Spleen (tissue), 11 donors: ENCODE data around the gene S100A4. TPM values are rescaled to one million over a fixed set of nuclear protein-coding genes. Genes with fewer than 3 reads are reported as not detected.
"Not testable (repeated sequence)": the region's sequence is repeated elsewhere in the genome, so short reads cannot be mapped to it uniquely, and the experiment has no call there.

Experiments used
- DNase-seq: peaks from one replicate; pipeline ENCODE4 v3.0.0-alpha.2; 2020
- H3K27ac ChIP-seq, 8 donors: fragments of 200-600 bp; sonication (generic) in 7 of 8; 1 replicate in 4 of 8; 2 replicates in 4 of 8; pipeline versions ENCODE4 v1.5.0 to v1.8.0; 2016 to 2021; ENCODE audit warnings: inconsistent platforms in 4 of 8, mild to moderate bottlenecking in 4 of 8, moderate library complexity in 1 of 8
- H3K27me3 ChIP-seq, 7 donors: fragments of 200-600 bp; sonication (generic) in 6 of 7; replicated peaks in 1 of 7; 1 replicate in 4 of 7; 2 replicates in 3 of 7; pipeline versions ENCODE4 v1.5.0 to v1.8.0; 2016 to 2021; ENCODE audit warnings: inconsistent platforms in 3 of 7, mild to moderate bottlenecking in 1 of 7
- H3K36me3 ChIP-seq, 6 donors: fragments of 200-600 bp; sonication (generic) in 5 of 6; 1 replicate in 4 of 6; 2 replicates in 2 of 6; pipeline versions ENCODE4 v1.5.0 to v1.8.0; 2016 to 2021; ENCODE audit warnings: inconsistent platforms in 2 of 6
- H3K4me1 ChIP-seq, 6 donors: fragments of 200-600 bp; sonication (generic) in 5 of 6; 1 replicate in 3 of 6; 2 replicates in 3 of 6; pipeline versions ENCODE4 v1.5.0 to v1.8.0; 2016 to 2021; ENCODE audit warnings: inconsistent platforms in 3 of 6
- H3K4me3 ChIP-seq, 8 donors: fragments of 200-600 bp; sonication (generic) in 7 of 8; 1 replicate in 4 of 8; 2 replicates in 4 of 8; pipeline versions ENCODE4 v1.5.0 to v1.8.0; 2016 to 2021; ENCODE audit warnings: inconsistent platforms in 4 of 8, mild to moderate bottlenecking in 4 of 8, moderate library complexity in 2 of 8
- H3K9me3 ChIP-seq, 8 donors: fragments of 200-600 bp; sonication (generic) in 7 of 8; 1 replicate in 4 of 8; 2 replicates in 4 of 8; pipeline versions ENCODE4 v1.5.0 to v1.8.0; 2016 to 2021; ENCODE audit warnings: inconsistent platforms in 4 of 8
- POLR2A ChIP-seq, 3 donors: fragments of 450-650 bp; IDR thresholded peaks; one replicate each; pipeline ENCODE4 v1.5.1; 2017; ENCODE audit warnings: antibody characterized with exemption in 3 of 3, mild to moderate bottlenecking in 1 of 3
- POLR2AphosphoS5 ChIP-seq, 3 donors: sonication (generic); formaldehyde crosslinking; IDR thresholded peaks; one replicate each; pipeline ENCODE4 v1.5.1; 2017; ENCODE audit warnings: antibody characterized with exemption in 3 of 3
- WGBS, 5 donors: extraction: QIAGEN DNeasy Blood & Tissue Kit in 3 of 5; methylation state at CpG; one replicate each; pipeline versions ENCODE4 v1.1.5 to v1.1.7; 2013 to 2018; 5-methylcytosine and 5-hydroxymethylcytosine counted together
- intact Hi-C: fragments of 100-400 bp; cut with DNase I; formaldehyde crosslinking; loops from one replicate; pipeline ENCODE4 v1.15.0; 2023; ENCODE audit warnings: low total_unique reads
- polyA plus RNA-seq, 3 donors: library from polyadenylated mRNA; stranded (reverse); fragments of 200-250 nt; gene quantifications; one replicate each; pipeline ENCODE4 v1.2.1, GENCODE V29; 2013
- total RNA-seq, 7 donors: library from RNA; depleted of rRNA in 3 of 7; stranded (reverse); fragments of >200 nt in 3 of 7; fragmentation: NEBNext Ultra II Directional in 4 of 7; extraction: Animal tissue kit (Norgen Biotek cat#: 25700) in 4 of 7; gene quantifications; one replicate each; pipeline versions ENCODE4 v1.1.0 to v1.2.1, GENCODE V29; 2016 to 2021
- TF ChIP-seq, protein P1 (sequence below), 11 experiments: fragments of 200-600 bp in 7 of 11; fragments of 450-650 bp in 4 of 11; sonication (generic) in 4 of 11; IDR thresholded peaks in 8 of 11; conservative IDR thresholded peaks in 3 of 11; 1 replicate in 7 of 11; 2 replicates in 4 of 11; pipeline versions ENCODE4 v1.4.0 to v1.8.0; 2016 to 2021; ENCODE audit warnings: antibody characterized with exemption in 11 of 11, inconsistent platforms in 4 of 11, mild to moderate bottlenecking in 1 of 11
- donor health status: healthy with polysubstance abuse.
- donor health status: DM: no; HTN: no; CAD: no; lungs with moderate emphysema.
- donor health status: DM: no; HTN: no; CAD: no.
- donor health status: Bipolar disorder and iron deficiency.
- donor health status: healthy.
- donor health status: DM: no; HTN: no; CAD: no.
- donor health status: DM: yes; HTN: yes; CAD: no.

S100A4 gene
- total and polyA plus RNA-seq, 10 donors, result 161 to 755 (median 321) TPM

DNA sequence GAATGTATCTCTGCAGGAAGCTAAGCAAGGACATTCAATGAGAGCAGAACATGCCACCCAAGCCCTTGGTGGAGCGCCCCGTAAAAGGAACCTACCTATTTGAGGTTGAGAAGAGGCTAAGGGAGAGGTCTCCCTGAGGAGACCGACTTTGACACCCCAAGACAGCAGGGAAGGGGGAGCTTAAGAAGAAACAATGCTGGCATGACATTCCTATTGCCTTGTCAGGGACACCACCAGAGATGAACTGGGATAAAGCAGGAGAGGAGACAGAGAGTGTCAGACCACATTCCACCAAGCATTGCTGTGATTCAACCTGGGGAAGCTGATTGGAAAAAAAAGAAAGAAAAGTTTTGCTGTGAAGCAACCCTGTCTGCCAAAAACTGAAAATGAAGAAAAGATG is 33.3 kb upstream of the S100A4 start:
- TF ChIP-seq, protein P1, sequence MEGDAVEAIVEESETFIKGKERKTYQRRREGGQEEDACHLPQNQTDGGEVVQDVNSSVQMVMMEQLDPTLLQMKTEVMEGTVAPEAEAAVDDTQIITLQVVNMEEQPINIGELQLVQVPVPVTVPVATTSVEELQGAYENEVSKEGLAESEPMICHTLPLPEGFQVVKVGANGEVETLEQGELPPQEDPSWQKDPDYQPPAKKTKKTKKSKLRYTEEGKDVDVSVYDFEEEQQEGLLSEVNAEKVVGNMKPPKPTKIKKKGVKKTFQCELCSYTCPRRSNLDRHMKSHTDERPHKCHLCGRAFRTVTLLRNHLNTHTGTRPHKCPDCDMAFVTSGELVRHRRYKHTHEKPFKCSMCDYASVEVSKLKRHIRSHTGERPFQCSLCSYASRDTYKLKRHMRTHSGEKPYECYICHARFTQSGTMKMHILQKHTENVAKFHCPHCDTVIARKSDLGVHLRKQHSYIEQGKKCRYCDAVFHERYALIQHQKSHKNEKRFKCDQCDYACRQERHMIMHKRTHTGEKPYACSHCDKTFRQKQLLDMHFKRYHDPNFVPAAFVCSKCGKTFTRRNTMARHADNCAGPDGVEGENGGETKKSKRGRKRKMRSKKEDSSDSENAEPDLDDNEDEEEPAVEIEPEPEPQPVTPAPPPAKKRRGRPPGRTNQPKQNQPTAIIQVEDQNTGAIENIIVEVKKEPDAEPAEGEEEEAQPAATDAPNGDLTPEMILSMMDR (IDR thresholded peaks at IDR 0.05 in 8 of 11, conservative IDR thresholded peaks at IDR 0.05 in 3 of 11), result no peak
- TF ChIP-seq POLR2A (IDR thresholded peaks at IDR 0.05) (no peak), POLR2AphosphoS5 (IDR thresholded peaks at IDR 0.05) (no peak)
- intact Hi-C loops, result no loop called here
- WGBS, 5 donors, result 65 to 74% (median 67%) methylated on average over 3 of the region's 3 CpGs
- no peak overlapping the region for H3K4me3 ChIP-seq
- peaks cover 0 to 18% (median 0%) of the 10 kb centered on the region in 7 donors for H3K27me3 ChIP-seq
- H3K9me3 ChIP-seq, result no peaks in the 10 kb centered on the region
- H3K27ac ChIP-seq, result peak overlapping the region in 1 of 8 donors; percentile 32
- DNase-seq, result peak; percentile 24
- H3K36me3 ChIP-seq, result no peaks in the 10 kb centered on the region
- H3K4me1 ChIP-seq, result peaks cover 0 to 12% (median 4%) of the 10 kb centered on the region in 6 donors

DNA sequence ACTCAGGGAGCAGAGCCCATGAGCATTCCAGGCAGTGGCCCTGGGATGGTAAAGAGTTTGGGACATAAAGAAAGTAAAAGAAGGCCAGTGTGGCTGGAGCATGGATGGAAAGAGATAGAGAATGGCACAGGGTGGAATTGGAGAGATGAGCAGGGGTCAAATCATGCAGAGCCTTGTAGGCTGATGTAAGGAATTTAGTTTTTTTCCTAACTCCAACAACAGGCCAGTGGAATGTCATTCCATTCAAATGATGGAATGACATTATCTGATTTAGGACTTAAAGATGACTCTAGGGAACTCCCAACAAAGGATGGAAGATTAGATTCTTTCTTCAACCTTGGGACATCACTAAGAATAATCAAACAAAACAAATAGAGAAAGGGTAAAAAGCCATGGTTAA is 32.9 kb upstream of the S100A4 start:
- no peak overlapping the region for H3K4me3 ChIP-seq
- peak overlapping the region in 3 of 8 donors; percentile 14 to 44 (median 32) for H3K27ac ChIP-seq
- H3K27me3 ChIP-seq, result peaks cover 0 to 18% (median 0%) of the 10 kb centered on the region in 7 donors
- peak; percentile 18 for DNase-seq
- intact Hi-C loops, result no loop called here
- H3K36me3 ChIP-seq, result no peaks in the 10 kb centered on the region
- no peaks in the 10 kb centered on the region for H3K9me3 ChIP-seq
- H3K4me1 ChIP-seq, result peaks cover 0 to 16% (median 5%) of the 10 kb centered on the region in 6 donors
- TF ChIP-seq POLR2A (IDR thresholded peaks at IDR 0.05) (no peak), POLR2AphosphoS5 (IDR thresholded peaks at IDR 0.05) (no peak)
- TF ChIP-seq, protein P1 (IDR thresholded peaks at IDR 0.05 in 8 of 11, conservative IDR thresholded peaks at IDR 0.05 in 3 of 11), result no peak

DNA sequence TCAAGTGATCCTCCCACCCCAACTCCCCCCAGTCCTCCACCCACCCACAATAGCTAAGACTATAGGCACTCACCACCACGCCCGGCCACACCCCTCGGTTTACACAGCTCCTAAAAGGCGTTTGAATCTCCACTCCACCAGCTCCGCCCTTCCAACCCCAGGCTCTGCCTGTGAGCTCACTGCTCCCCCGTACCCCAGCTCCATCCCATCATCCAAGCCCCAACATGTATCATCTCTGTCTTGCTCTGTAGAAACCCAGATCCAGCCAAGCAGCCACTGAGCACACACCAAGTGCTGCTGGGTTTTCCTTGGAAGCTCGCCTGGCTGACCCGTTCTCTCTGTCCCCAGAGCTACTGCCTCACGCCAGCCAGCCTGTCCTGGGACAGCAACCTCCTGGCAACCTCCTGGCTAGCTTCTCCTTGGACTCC is 32.0 kb upstream of the S100A4 start:
- TF ChIP-seq POLR2AphosphoS5 (IDR thresholded peaks at IDR 0.05) (no peak), POLR2A (IDR thresholded peaks at IDR 0.05) (no peak)
- TF ChIP-seq, protein P1 (IDR thresholded peaks at IDR 0.05 in 8 of 11, conservative IDR thresholded peaks at IDR 0.05 in 3 of 11), result no peak
- no peaks in the 10 kb centered on the region for H3K36me3 ChIP-seq
- intact Hi-C loops, result no loop called here
- DNase-seq, result peak; percentile 70
- H3K27me3 ChIP-seq, result peaks cover 0 to 18% (median 0%) of the 10 kb centered on the region in 7 donors
- H3K4me1 ChIP-seq, result peaks cover 2 to 25% (median 13%) of the 10 kb centered on the region in 6 donors
- WGBS, 5 donors, result 75 to 83% (median 76%) methylated on average over 9 of the region's 9 CpGs
- no peaks in the 10 kb centered on the region for H3K9me3 ChIP-seq
- peak overlapping the region in 2 of 8 donors; percentile 14 to 32 for H3K27ac ChIP-seq
- H3K4me3 ChIP-seq, result no peak overlapping the region

DNA sequence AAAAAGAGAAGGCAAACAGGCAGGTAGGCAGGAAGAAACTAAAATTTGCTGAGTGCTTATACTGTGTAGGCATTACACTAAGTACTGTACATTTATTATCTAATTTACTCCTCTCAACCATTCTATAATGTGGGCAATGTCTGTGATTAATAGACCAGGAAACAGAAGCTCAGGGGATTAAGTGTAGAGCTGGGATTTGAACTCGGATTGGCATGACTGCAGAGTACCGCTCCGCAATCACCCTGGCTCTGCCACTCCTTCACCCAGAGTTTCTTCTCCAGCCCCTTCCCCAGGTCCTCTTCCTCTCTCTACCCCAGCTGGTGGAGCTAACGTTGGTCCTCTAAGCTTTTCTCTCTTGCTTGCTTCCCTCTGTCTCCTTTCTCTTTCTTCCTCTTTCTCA is 31.5 kb upstream of the S100A4 start:
- Histone ChIP-seq H3K4me1 (peaks cover 7 to 30% (median 17%) of the 10 kb centered on the region in 6 donors), H3K36me3 (no peaks in the 10 kb centered on the region), H3K27me3 (peaks cover 0 to 18% (median 0%) of the 10 kb centered on the region in 7 donors), H3K9me3 (no peaks in the 10 kb centered on the region), H3K4me3 (no peak overlapping the region), H3K27ac (no peak overlapping the region)
- DNase-seq, result no peak
- intact Hi-C loops, result no loop called here
- WGBS, 5 donors, result 38 to 62% (median 43%) methylated on average over 4 of the region's 4 CpGs
- TF ChIP-seq POLR2AphosphoS5 (IDR thresholded peaks at IDR 0.05) (no peak), POLR2A (IDR thresholded peaks at IDR 0.05) (no peak)
- TF ChIP-seq, protein P1 (IDR thresholded peaks at IDR 0.05 in 8 of 11, conservative IDR thresholded peaks at IDR 0.05 in 3 of 11), result no peak

DNA sequence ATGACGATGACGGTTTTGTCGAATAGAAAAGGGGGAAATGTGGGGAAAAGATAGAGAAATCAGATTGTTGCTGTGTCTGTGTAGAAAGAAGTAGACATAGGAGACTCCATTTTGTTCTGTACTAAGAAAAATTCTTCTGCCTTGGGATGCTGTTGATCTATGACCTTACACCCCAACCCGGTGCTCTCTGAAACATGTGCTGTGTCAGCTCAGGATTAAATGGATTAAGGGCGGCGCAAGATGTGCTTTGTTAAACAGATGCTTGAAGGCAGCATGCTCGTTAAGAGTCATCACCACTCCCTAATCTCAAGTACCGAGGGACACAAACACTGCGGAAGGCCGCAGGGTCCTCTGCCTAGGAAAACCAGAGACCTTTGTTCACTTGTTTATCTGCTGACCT is 29.9 kb upstream of the S100A4 start:
- peaks cover 0 to 18% (median 0%) of the 10 kb centered on the region in 7 donors for H3K27me3 ChIP-seq
- H3K36me3 ChIP-seq, H3K9me3 ChIP-seq, H3K27ac ChIP-seq, H3K4me3 ChIP-seq, intact Hi-C loops, DNase-seq: not testable (repeated sequence)
- WGBS, 5 donors, result 79 to 84% (median 80%) methylated on average over 9 to 10 of the region's 10 CpGs
- H3K4me1 ChIP-seq, result peaks cover 8 to 37% (median 19%) of the 10 kb centered on the region in 6 donors

DNA sequence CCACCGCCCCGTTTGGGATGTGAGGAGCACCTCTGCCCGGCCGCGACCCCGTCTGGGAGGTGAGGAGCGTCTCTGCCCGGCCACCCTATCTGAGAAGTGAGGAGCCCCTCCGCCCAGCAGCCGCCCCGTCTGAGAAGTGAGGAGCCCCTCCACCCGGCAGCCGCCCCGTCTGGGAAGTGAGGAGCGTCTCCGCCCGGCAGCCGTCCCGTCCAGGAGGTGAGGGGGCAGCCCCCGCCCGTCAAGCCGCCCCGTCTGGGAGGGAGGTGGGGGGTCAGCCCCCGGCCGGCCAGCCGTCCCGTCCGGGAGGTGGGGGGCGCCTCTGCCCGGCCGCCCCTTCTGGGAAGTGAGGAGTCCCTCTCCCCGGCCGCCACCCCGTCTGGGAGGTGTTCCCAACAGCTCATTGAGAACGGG is 29.5 kb upstream of the S100A4 start:
- intact Hi-C loops, H3K36me3 ChIP-seq, H3K27ac ChIP-seq, H3K4me3 ChIP-seq, H3K9me3 ChIP-seq: not testable (repeated sequence)
- peak; percentile 62 for DNase-seq
- Histone ChIP-seq H3K27me3 (peaks cover 0 to 18% (median 0%) of the 10 kb centered on the region in 7 donors), H3K4me1 (peaks cover 8 to 37% (median 19%) of the 10 kb centered on the region in 6 donors)
- 88 to 95% (median 93%) methylated on average over 16 to 35 of the region's 35 CpGs for WGBS, 5 donors
